Retina (tissue), 1 donor: ENCODE measurements around the gene UBQLN1.

Experiments used
- DNase-seq: peaks from one replicate; pipeline ENCODE4 v3.0.0-alpha.2; 2016

The UBQLN1 gene

DNA sequence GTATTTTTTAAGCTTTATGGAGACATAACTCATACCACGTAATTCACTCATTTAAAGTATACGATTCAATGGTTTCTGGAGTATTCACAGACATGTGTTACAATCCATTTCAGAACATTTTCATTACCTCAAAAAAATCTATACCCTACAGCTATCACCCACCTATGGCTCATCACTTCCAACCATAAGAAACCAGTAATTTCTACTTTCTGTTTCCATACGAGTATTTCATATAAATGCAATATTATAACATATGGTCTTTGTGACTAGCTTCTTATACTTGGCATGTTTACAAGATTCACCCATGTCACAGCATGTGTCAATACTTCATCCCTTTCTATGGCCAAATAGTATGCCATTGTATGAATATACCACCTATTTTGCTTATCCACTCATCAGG, 18.8 kb downstream of the UBQLN1 start:
- DNase-seq = no peak

DNA sequence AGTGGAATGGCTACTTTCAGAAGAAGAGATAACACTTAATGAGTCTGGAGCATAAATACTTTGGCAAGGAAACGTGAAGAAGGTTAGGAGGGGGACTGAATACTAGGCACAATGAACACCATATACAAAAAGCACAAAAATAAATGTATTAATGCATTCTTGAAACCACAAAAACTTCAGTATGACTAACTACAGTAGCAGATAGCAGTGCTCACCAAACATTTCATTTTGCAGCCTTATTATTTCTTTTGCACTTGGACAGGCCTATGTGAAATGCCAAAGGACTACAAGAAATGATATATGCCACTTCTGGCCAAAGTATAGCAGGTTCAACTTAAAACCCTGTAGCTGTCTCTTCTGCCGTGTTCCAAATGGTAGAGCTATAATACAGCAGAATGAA, 26.3 kb downstream of the UBQLN1 start:
- no peak for DNase-seq

DNA sequence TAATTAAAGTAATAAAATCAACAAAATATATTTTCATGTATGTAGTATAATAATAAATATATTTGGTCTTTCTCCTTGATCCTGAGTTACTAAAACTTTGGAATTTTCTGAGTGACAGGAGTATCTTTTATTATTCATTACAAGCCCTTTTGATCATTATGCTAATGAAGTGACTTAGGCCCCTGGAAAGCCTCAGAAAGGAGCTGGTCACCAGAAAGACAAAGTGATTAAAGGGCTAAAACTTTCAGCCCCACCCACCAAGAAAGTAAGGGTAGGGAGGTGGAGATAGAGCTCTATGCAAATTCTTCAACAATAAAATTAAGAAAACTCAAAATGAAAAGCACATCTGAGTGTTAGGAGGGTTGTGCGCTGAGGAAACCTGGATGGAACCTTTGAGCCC, 27.5 kb downstream of the UBQLN1 start:
- no peak for DNase-seq

DNA sequence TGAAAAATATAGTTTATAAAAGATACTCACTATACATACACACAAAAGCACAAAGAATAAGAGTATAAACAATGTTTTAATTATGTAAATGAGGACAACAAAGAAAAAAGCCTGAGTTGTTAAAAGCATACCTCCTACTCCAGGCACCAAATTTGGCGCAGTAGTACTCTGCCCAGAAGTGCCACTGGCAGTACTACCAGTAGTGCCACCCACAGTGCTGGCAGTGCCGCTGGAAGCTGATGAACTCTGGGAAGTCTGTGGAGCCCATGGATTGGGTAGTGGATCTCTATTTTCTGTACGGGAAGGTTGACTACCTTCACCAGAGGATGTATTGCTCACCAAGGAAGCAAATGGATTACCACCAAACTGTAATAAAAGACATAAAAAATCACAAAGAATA, 30.2 kb downstream of the UBQLN1 start:
- no peak for DNase-seq

DNA sequence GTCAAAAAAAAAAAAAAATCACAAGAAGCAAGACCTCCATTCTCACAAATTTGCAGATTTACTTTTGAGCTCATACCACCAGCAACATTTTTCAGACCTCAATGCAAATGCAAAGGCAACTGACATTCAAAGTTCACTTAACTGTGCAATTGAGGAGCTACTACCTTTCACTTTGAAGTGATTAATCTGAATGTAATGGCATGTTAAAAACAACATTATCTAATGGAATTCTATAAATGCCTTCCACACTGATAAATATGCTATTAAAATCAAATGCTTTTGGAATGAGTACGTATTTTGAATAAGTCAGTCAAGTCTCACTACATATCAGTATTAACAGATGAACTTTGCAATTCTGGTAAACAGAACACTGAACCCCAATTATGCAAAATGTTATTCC, 32.3 kb downstream of the UBQLN1 start:
- DNase-seq = no peak

DNA sequence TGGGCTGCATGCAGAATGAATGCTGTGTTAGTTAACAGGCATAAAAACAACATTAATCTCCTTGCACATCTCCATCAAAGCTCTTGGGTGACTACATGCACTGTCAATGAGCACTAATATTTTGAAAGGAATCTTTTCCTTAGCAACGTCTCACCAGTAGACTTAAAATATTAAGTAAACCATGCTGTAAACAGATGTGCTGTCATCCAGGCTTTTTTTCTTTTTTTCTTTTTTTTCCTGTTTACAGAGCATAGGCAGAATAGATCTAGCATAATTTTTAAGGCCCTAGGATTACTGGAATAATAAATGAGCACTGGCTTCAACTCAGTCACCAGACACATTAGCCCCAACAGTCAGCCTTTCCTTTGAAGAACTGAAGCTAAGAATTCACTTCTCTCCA, 36.3 kb downstream of the UBQLN1 start:
- DNase-seq = no peak

DNA sequence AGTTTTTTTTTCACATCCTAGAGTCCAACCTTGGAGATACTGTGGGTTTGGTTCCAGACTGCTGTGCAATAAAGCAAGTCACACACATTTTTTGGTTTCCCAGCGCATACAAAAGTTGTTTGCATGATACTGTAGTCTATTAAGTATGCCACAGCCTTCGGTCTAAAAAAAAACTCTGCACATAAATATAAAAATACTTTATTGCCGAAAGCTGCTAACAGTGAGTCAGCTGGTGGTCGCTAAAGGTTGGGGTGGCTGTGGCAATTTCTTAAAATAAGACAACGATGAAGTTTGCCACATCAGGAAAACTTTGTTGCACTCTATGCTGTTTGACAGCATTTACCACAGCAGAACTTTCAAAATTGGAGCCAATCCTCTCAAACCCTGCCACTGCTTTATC, 37.4 kb downstream of the UBQLN1 start:
- no peak for DNase-seq

DNA sequence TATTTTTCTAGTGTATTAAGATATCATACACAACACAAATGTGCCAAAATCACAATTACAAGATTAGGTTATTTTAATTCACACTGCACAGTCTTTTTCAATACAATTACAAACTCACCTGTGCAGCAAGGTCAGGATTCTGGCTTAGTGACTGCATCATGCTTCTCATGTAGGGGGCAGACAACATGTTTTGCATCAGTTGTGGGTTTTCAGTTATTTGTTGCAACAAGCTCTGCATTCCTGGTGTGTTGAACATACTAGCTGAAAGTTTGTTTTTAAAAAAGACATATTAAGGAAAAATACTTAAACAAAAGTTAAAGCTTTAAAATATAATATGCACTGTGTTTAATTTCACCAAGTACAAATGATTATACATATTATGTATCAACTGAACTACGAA, 38.7 kb downstream of the UBQLN1 start:
- no peak for DNase-seq

DNA sequence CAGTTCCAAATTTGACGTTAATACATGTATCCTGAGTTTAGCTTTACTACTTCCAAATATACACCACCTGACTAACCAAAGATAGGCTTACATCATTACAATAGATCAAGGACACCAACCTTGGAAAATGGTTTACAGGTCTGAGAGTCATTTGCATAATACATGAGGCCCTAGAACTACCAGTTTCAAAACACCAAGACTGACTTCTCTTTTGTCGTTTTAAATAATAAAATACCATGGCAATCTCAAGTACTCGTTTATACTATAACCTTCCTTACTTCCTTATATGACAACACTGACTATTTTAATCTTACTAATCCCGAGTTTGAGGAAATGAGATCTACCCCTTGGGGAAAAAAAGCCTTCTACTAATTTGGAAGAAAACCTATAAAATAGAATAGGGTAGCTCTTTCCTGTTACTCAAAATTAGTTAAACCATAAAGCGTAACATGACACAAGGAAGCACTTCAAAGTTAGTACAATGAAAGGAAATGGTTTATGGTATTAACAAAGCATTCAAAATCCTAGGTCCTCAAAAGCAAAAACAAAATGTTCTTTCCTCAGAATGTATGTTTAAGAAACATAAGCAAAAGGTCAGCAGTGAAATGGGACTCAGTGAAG, 42.1 kb downstream of the UBQLN1 start:
- no peak for DNase-seq

DNA sequence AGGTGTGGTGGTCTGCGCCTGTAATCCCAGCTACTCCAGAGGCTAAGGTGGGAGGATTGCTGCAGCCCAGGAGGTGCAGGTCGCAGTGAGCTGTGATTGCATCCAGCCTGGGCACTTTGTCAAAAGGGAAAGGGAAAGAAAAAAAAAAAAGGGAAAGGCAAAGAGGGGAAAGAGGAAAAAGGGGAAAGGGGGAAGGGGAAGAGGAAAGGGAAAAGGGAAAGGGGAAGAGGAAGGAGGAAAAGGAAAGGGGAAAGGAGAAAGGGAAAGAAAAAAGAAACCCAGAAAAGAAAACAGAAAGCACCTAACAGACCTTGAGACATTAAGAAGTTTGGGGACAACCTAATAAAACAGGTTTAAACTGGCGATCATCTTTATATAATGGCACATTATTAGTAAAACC, 44.8 kb downstream of the UBQLN1 start:
- DNase-seq = no peak

DNA sequence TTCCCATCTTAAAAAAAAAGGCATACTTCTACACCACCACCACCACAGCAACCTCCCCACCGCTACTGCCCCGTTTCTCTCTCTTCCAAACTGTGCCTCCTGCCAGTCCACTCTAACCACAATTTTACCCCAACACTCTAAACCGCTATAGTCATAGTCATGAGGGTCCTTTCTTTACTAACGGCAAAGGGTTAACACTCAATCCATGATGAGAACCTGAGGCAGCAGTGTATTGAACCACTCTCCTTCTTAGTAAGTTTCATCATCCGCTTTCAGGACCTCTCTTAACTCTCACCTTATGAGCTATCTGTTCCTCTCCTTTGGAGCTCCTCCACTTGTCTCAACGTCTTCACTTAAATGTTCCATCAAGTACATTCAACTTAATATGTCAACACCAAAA, 50.8 kb downstream of the UBQLN1 start:
- DNase-seq = no peak

DNA sequence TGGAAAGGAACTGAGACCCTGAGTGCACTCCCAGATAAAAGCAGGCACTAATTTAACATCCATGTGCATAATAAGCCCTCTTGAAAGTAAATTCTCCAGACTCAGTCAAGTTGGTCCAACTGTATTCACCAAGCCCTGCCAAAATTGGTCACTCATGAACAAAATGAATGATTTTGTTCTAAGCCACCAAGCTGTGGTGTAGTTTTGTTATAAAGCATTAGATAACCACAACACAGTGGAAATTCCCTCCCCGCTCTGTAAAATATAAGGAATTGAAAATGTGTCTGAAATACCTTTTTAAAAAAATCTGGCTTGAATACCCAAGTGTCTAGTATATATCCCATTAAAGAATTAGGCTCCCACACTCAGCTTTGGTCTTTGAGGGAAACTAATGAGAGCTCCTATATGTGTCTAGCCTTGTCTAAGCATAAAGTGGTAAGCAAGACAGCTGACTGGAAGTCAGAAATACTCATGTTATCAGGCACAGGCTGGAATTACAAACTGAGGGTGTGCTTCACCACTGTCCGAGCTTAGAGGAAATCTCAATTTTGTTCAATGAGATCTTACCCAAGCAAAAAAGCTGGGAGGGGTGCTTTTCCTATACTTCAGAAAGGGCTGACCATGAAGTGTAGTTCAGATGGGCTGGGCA, 51.6 kb downstream of the UBQLN1 start:
- DNase-seq = no peak

DNA sequence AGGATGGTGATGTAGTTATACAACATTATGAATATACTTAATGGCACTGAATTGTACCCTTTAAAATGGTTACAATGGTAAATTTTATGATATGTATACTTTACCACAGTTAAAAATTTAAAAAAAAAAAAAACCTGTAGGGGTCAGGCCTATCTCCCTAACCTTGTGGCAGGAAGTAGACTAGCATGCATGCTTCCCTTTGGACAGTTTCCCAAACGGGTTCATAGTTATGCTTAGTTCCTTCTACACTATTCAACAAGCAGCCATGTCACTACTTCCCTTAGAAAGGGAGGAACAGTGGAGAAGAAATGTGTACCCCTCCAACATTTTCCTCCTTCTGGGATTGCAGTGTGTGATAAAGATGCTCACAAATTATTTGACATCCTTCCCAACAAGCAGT, 52.3 kb downstream of the UBQLN1 start:
- DNase-seq = no peak

DNA sequence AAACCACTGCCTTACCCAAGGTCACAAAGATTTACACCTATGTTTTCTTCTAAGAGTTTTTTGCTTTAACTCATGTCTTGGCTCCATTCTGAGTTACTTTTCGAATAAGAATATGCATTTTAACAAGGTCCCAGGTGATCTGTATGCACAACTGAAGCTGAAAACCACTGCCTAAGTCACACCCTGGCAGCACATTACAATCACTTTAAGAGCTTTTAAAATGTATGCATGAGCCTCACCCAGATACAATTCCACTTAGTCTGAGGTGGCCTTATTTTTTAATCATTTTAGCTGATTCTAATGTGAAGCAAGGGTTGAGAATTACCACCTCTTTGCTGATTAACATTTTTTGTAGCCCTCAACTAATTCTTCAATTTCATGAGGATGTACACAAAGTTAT, 55.3 kb downstream of the UBQLN1 start:
- DNase-seq = no peak

DNA sequence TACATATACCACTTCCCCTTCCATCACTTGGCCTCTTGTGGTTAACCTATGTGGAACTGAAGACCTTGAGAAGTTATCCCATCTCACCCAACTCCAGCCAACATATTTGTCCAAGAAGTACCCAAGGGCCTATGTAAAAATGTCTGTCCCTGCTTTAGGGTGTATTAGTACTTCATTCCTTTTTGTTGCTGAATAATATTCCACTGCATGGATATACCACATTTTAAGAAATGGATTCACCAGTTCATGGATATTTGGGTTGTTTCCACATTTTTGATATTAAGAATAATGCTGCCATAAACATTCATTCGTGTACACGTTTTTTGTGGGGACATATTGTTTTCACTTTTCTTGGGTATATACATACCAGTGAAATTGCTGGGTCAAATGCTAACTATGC, 56.2 kb downstream of the UBQLN1 start:
- DNase-seq = no peak

DNA sequence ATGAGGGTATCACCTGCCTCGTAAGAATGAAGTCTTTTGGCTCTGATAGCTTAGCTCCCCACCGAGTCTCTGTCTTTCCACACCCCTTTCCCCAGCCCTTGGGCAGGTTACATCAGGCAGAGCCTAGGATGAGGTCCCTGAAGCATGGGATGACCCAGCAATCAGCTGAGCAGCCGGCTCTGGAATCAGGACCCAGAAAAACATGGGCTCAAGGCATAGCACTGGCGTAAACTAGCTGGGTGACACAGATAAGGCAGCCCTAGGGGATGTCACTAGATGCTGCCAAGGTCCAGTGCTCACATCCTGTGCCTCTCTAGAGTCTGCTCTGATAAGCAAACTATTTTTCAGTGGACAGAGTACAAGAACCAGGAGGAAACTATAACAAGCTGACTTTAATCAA, 58.2 kb downstream of the UBQLN1 start:
- peak; percentile 15 for DNase-seq

DNA sequence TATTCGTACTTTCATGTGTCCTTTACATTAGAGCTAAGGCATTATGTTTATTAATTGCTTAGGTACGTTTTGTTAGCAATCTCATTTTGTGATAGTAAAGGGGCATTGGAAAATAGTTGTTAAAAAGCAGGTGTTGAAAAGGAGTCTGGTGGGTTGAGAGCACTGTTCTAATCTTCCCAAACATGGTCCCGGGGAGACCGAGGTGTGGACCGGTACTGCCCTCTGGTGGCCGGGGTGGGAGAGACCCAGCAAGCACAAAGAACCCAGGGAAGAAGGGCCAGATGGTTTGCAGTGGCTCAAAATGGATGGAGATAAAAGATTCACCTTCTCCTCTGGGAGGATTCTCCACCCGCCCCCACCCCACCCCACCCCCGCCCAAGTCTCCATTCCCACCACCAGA, 58.7 kb downstream of the UBQLN1 start:
- DNase-seq = peak; percentile 32

DNA sequence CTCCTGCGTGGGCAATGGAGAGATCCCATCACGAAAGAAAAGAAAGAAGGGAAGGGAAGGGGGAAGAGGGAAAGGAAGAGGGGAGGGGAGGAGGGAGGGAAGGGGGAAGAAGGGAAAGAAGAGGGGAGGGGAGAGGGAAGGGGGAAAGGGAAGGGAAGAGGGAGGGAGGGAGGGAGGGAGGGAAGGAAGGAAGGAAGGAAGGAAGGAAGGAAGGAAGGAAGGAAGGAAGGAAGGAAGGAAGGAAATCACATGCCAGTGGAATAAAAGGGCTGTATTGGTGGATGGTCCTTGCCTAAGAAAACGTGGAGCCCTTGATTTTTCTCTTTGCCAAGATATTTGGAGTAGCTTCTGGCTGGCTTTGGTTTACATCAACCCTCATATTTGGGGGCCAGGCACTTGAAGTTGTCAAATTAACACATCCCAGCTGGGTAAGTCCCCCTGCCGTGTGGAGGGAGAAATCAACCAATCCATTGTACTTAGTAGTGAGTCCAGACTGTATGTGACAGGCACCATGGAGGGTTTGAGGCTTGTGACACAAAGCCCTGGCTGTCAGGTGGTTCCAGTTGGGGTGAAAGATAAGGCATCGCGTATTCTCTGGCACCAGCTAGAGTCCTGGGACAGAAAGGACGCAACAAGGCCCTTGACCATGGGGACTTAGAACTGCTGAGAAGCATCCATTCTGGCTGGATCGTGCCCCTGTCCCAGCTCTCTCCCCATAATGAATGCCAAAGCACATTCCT, 61.1 kb downstream of the UBQLN1 start:
- DNase-seq = no peak

DNA sequence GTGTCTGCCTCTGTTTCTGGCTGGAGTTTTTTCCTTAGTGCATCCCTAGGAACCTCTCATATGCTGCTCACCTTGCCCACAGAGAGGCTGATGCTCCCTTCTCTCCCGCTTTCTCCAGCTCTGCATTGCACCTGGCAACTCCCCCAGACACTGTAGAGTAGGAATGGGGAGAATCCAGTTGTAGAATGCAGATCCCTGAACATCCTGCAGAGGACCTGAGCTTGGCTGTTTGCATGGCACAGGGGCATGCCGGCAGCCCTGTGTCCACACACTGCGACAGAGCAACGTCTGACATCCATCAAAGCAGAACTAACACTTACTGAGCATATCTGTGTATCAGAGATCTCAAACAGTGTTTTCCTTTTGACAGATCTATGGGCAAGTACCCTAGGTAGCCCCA, 65.0 kb downstream of the UBQLN1 start:
- DNase-seq = no peak

DNA sequence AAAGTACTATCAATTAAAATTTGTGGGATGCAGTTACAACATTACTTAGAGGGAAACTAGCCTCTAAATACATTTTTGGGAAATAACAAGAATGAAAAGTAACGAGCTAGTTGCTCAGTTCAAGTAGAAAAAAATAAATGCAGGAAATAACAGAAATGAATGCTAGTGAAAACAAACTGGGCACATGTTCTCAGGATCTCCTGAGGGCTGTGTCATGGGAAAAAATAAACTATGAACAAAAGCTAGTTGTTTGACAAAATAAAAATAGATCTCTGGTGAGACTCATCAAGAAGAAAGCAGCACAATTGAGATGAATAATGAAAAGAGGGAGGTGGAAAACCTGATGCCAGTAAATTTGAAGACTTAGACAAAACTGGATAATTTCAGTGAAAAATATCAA, 68.5 kb downstream of the UBQLN1 start:
- DNase-seq = no peak

DNA sequence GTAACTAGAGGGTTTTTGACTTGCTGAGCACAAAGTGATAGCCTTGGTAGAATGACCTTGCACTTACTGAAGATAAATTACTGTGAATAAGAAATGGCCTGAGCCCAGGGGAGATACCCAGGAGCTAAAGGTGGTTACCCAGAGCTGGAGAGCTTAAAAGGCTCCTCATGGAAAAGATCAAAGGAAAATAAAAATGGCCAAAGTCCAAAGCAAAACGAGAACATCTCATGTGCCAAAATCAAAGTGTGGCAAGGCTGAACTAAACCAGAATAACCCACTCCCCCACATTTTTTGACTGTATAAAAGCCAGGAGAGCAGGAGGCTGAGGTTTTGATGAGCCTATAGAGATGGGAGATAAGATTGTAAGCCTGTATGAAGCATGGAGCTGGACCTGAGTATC, 70.4 kb downstream of the UBQLN1 start:
- DNase-seq = no peak

DNA sequence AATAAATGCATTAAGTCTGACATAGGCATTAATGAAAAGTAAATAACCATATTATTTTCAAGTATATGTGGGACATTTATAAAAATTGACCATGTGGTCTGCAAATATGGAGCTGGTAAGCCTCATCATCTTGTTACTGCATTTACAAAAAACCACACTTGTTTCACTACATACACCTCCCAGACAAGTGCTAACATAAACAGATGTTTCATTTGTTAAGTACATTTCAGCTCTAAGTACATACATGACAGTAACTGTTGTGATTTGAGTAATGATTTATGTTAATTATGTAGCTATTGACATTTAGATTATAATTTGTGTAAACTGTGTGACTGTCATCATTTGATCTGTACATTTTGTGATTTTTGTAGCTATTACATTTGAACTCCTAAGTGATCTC, 70.9 kb downstream of the UBQLN1 start:
- DNase-seq = no peak

DNA sequence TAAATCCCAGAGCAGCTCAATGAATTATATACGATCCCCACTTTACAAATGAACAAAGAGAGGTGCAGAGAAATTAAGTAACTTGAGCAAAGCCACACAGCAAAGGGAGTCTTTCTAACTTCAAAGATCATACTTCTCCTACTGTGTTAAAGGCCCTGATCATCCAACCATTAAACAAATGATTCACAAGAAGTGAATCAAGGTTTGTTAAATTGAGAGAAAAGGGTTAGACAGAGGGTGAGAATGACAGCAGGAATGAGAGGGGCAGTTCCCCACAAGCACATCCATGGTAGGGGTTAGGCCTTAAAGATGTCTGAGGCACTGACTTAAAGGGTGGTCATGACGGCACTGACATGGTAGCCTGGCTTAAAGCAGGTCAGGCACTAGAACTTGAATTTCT, 74.1 kb downstream of the UBQLN1 start:
- DNase-seq = no peak

DNA sequence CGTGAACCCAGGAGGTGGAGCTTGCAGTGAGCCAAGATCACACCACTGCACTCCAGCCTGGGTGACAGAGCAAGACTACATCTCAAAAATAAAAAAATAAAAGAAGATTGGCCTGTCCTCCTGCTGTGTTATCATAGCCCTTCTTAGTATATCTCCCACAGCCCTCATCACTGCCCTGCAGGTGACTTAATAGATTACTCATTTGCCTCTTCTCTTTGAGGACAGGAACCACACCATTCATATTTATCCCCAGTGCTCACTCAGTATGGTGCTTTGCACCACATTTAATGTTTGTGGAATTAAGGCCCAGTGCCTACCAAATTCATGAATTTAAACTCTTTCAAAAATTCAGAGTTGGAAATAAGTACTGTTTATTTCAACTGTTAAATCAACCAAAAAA, 74.5 kb downstream of the UBQLN1 start:
- no peak for DNase-seq
